ENCODE results near the gene GNAI3. TPM values are rescaled to one million over a fixed set of nuclear protein-coding genes. Genes with fewer than 3 reads are reported as not detected.

Gene GNAI3
- total RNA-seq, 4 donors from 2014 or later, result 5.1 to 7.2 (median 6.0) TPM

- WGBS, 2 donors, result 71 to 84% methylated on average over 4 to 5 of the region's 5 CpGs
- no peak for DNase-seq
- no peak for TF ChIP-seq POLR2A (IDR thresholded peaks at IDR 0.05)
- TF ChIP-seq, protein P1, sequence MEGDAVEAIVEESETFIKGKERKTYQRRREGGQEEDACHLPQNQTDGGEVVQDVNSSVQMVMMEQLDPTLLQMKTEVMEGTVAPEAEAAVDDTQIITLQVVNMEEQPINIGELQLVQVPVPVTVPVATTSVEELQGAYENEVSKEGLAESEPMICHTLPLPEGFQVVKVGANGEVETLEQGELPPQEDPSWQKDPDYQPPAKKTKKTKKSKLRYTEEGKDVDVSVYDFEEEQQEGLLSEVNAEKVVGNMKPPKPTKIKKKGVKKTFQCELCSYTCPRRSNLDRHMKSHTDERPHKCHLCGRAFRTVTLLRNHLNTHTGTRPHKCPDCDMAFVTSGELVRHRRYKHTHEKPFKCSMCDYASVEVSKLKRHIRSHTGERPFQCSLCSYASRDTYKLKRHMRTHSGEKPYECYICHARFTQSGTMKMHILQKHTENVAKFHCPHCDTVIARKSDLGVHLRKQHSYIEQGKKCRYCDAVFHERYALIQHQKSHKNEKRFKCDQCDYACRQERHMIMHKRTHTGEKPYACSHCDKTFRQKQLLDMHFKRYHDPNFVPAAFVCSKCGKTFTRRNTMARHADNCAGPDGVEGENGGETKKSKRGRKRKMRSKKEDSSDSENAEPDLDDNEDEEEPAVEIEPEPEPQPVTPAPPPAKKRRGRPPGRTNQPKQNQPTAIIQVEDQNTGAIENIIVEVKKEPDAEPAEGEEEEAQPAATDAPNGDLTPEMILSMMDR (IDR thresholded peaks at IDR 0.05), result no peak
- no peak overlapping the region for H3K4me3 ChIP-seq (replicated peaks in 1 of 3)
- peaks cover 11 to 17% of the 10 kb centered on the region in 2 donors for H3K36me3 ChIP-seq
- no peak overlapping the region for H3K27ac ChIP-seq
- H3K9me3 ChIP-seq, result no peaks in the 10 kb centered on the region
- peaks cover 4 to 11% of the 10 kb centered on the region in 2 donors for H3K4me1 ChIP-seq
- intact Hi-C loops (cut with DNase I), result no loop called here
- H3K27me3 ChIP-seq, result no peaks in the 10 kb centered on the region
Measured at GRCh38 chr1:109501644-109502363, 46.6 kb upstream of the GNAI3 start.

GRCh38 chr1:109502364-109502851 is 46.0 kb upstream of the GNAI3 start:
- Histone ChIP-seq H3K4me1 (peaks cover 4 to 11% of the 10 kb centered on the region in 2 donors), H3K9me3 (no peaks in the 10 kb centered on the region), H3K27ac (no peak overlapping the region), H3K27me3 (no peaks in the 10 kb centered on the region), H3K36me3 (peaks cover 6 to 11% of the 10 kb centered on the region in 2 donors), H3K4me3 (replicated peaks in 1 of 3) (no peak overlapping the region)
- TF ChIP-seq, protein P1 (IDR thresholded peaks at IDR 0.05), result no peak
- TF ChIP-seq POLR2A (IDR thresholded peaks at IDR 0.05), result no peak
- DNase-seq, result no peak
- WGBS, 2 donors, result 87 to 90% methylated on average over 3 of the region's 3 CpGs
- intact Hi-C loops (cut with DNase I), result no loop called here

- Histone ChIP-seq H3K36me3 (peaks cover 3 to 5% of the 10 kb centered on the region in 2 donors), H3K27me3 (no peaks in the 10 kb centered on the region), H3K9me3 (no peaks in the 10 kb centered on the region), H3K27ac (no peak overlapping the region), H3K4me1 (peaks cover 4 to 15% of the 10 kb centered on the region in 2 donors), H3K4me3 (replicated peaks in 1 of 3) (no peak overlapping the region)
- WGBS, 2 donors, result 73 to 80% methylated on average over 5 of the region's 5 CpGs
- intact Hi-C loops (cut with DNase I), result no loop called here
- no peak for DNase-seq
- TF ChIP-seq POLR2A (IDR thresholded peaks at IDR 0.05), result no peak
- TF ChIP-seq, protein P1 (IDR thresholded peaks at IDR 0.05), result no peak
Measured at GRCh38 chr1:109503935-109504334, 44.5 kb upstream of the GNAI3 start.

- TF ChIP-seq, protein P1 (IDR thresholded peaks at IDR 0.05), result no peak
- no peak for TF ChIP-seq POLR2A (IDR thresholded peaks at IDR 0.05)
Measured at GRCh38 chr1:109504974-109505373, 43.4 kb upstream of the GNAI3 start.

More at GRCh38 chr1:109504974-109505373, 43.4 kb upstream of the GNAI3 start:
- Histone ChIP-seq H3K36me3 (peaks cover 3 to 5% of the 10 kb centered on the region in 2 donors), H3K27ac (no peak overlapping the region), H3K27me3 (no peaks in the 10 kb centered on the region), H3K4me1 (peaks cover 6 to 11% of the 10 kb centered on the region in 2 donors), H3K9me3 (no peaks in the 10 kb centered on the region), H3K4me3 (replicated peaks in 1 of 3) (no peak overlapping the region)
- intact Hi-C loops (cut with DNase I), result no loop called here
- no peak for DNase-seq
- WGBS, 2 donors, result 88 to 93% methylated on average over 1 of the region's 1 CpG

All from thyroid gland (tissue), 4 donors.